SJSA1 (cell line): ENCODE data around the gene TMPRSS13. TPM values are rescaled to one million over a fixed set of nuclear protein-coding genes. Genes with fewer than 3 reads are reported as not detected.
"Not testable (repeated sequence)": the region's sequence is repeated elsewhere in the genome, so short reads cannot be mapped to it uniquely, and the experiment has no call there.

ENCODE experiments used
- DNase-seq, 2 experiments: peaks; one replicate each; pipeline ENCODE4 v3.0.0-alpha.2; 2015 to 2020; ENCODE audit warnings: low spot score in 2 of 2, low read depth in 1 of 2
- H3K27ac ChIP-seq: fragments of 250-450 bp; sonication (Bioruptor Pico); 2 replicates; pipeline ENCODE4 v1.5.1; 2020; ENCODE audit warnings: mild to moderate bottlenecking, moderate library complexity
- H3K27me3 ChIP-seq: fragments of 250-450 bp; sonication (Bioruptor Pico); replicated peaks from 2 replicates; pipeline ENCODE4 v1.5.1; 2020; ENCODE audit warnings: mild to moderate bottlenecking, moderate library complexity
- H3K36me3 ChIP-seq: fragments of 250-450 bp; sonication (Bioruptor Pico); 2 replicates; pipeline ENCODE4 v1.5.1; 2020; ENCODE audit warnings: mild to moderate bottlenecking
- H3K4me1 ChIP-seq: fragments of 250-450 bp; sonication (Bioruptor Pico); replicated peaks from 2 replicates; pipeline ENCODE4 v1.6.1; 2021; ENCODE audit warnings: mild to moderate bottlenecking
- H3K4me3 ChIP-seq: fragments of 250-450 bp; sonication (Bioruptor Pico); 2 replicates; pipeline ENCODE4 v1.5.1; 2020; ENCODE audit warnings: mild to moderate bottlenecking
- H3K9me3 ChIP-seq: fragments of 250-450 bp; sonication (Bioruptor Pico); replicated peaks from 2 replicates; pipeline ENCODE4 v1.5.1; 2020; ENCODE audit warnings: mild to moderate bottlenecking
- total RNA-seq: library from RNA; depleted of rRNA; stranded (reverse); fragments of >200 nt; shearing (Covaris generic); gene quantifications from 2 replicates; pipeline ENCODE4 v1.2.3, GENCODE V29; 2014

Gene TMPRSS13
- total RNA-seq, 1 experiment from 2014 or later: not detected

- no peak for DNase-seq
- H3K36me3 ChIP-seq: no peaks in the 10 kb centered on the region
- H3K4me1 ChIP-seq: no peaks in the 10 kb centered on the region
- H3K27me3 ChIP-seq: no peaks in the 10 kb centered on the region
- no peak overlapping the region for H3K27ac ChIP-seq
- H3K9me3 ChIP-seq: no peaks in the 10 kb centered on the region
- H3K4me3 ChIP-seq: no peak overlapping the region
Measured at GRCh38 chr11:117868815-117869561, 60.2 kb downstream of the TMPRSS13 start.

GRCh38 chr11:117868088-117868487, 61.1 kb downstream of the TMPRSS13 start:
- H3K9me3 ChIP-seq: no peaks in the 10 kb centered on the region
- no peaks in the 10 kb centered on the region for H3K4me1 ChIP-seq
- H3K27ac ChIP-seq: no peak overlapping the region
- no peak for DNase-seq
- no peaks in the 10 kb centered on the region for H3K36me3 ChIP-seq
- H3K4me3 ChIP-seq: no peak overlapping the region
- no peaks in the 10 kb centered on the region for H3K27me3 ChIP-seq

DNA sequence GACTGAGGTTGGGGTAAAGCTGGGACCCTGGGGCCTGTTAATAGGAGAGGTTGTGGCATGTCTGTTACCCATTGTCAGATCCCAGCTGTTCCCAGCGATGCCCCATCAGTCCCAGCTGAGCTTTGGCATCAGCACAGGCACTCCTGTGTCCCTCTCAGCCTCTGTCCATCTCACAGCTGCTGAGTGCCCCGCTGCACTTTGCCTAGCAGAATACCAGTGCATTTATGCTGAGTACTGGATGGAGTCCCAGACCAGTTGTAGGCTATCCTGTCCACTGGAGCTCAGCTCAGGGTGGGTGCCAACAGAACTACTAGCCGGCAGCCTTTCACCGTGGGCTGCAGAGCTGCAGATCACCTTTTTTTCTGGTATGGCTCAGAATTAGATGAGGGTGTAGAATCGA, 62.7 kb downstream of the TMPRSS13 start:
- DNase-seq: no peak
- Histone ChIP-seq H3K36me3 (no peaks in the 10 kb centered on the region), H3K4me1 (no peaks in the 10 kb centered on the region), H3K9me3 (no peaks in the 10 kb centered on the region), H3K27me3 (no peaks in the 10 kb centered on the region), H3K4me3 (no peak overlapping the region), H3K27ac (no peak overlapping the region)

GRCh38 chr11:117865546-117865945, 63.7 kb downstream of the TMPRSS13 start:
- not testable (repeated sequence) for H3K9me3 ChIP-seq, DNase-seq, H3K27me3 ChIP-seq, H3K36me3 ChIP-seq, H3K27ac ChIP-seq, H3K4me3 ChIP-seq, H3K4me1 ChIP-seq

- no peak overlapping the region for H3K27ac ChIP-seq
- no peak for DNase-seq
- H3K27me3 ChIP-seq: no peaks in the 10 kb centered on the region
- H3K4me3 ChIP-seq: no peak overlapping the region
- H3K36me3 ChIP-seq: no peaks in the 10 kb centered on the region
- no peaks in the 10 kb centered on the region for H3K4me1 ChIP-seq
- H3K9me3 ChIP-seq: no peaks in the 10 kb centered on the region
Measured at GRCh38 chr11:117863383-117863782, 65.8 kb downstream of the TMPRSS13 start.

DNA sequence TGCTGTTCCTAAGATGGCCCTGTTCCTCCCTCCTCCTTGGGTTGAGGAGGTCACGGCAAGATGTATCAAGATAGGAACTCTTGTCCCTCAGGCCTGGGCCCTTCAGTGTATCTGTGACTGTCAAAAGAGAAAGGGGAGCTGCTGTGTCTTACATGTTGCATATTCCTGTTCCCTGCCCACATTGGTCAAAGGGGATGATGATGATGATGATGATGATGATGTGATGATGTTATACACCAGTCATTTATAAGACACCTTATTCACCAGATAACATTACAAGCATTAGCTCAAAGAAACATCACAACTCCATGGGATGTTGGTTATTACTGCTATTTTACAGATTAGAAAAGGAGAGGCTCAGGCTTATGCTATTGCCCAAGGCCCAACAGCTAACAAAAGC, 66.4 kb downstream of the TMPRSS13 start:
- Histone ChIP-seq H3K4me3 (no peak overlapping the region), H3K27me3 (no peaks in the 10 kb centered on the region), H3K27ac (no peak overlapping the region), H3K9me3 (no peaks in the 10 kb centered on the region), H3K36me3 (no peaks in the 10 kb centered on the region), H3K4me1 (no peaks in the 10 kb centered on the region)
- DNase-seq: no peak

GRCh38 chr11:117862019-117862725, 67.0 kb downstream of the TMPRSS13 start:
- Histone ChIP-seq H3K4me3 (no peak overlapping the region), H3K27me3 (no peaks in the 10 kb centered on the region), H3K27ac (no peak overlapping the region), H3K36me3 (no peaks in the 10 kb centered on the region), H3K9me3 (no peaks in the 10 kb centered on the region), H3K4me1 (no peaks in the 10 kb centered on the region)
- no peak for DNase-seq

GRCh38 chr11:117861151-117862018, 67.8 kb downstream of the TMPRSS13 start:
- Histone ChIP-seq H3K27me3 (no peaks in the 10 kb centered on the region), H3K36me3 (no peaks in the 10 kb centered on the region), H3K9me3 (no peaks in the 10 kb centered on the region), H3K4me1 (no peaks in the 10 kb centered on the region), H3K27ac (no peak overlapping the region), H3K4me3 (no peak overlapping the region)
- DNase-seq: no peak

- no peaks in the 10 kb centered on the region for H3K27me3 ChIP-seq
- no peaks in the 10 kb centered on the region for H3K9me3 ChIP-seq
- no peak for DNase-seq
- H3K4me3 ChIP-seq: no peak overlapping the region
- no peak overlapping the region for H3K27ac ChIP-seq
- no peaks in the 10 kb centered on the region for H3K4me1 ChIP-seq
- H3K36me3 ChIP-seq: no peaks in the 10 kb centered on the region
Measured at GRCh38 chr11:117860139-117860538, 69.1 kb downstream of the TMPRSS13 start.

DNA sequence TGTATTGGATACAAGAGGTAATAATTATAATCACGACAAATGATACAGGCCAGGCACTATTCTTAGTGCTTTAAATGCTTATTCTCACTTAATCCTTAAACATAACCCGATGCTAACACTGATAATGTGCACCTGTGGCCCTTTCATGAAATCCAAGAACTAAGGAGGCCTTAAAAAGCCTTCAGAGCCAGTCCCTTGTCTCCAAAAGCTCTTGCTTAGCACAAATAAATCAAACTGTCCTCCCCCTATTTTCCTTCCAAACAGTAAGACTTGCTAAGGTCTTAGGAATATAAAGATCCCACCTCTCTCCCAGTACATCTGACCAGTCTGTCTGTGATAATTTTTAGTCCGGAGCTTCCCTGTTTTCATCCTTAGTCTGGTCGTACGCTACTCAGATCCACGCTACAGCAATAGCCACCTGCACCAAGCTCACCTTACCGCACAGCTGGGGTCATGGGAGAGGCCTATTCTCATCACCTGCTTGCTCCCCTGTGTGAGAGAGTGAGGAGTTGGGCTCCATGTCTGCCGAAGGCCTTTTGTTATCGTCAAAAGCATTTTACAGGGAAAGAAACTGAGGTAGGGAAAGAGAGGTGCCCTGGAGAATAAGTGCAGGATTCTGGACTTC, 69.6 kb downstream of the TMPRSS13 start:
- no peak overlapping the region for H3K4me3 ChIP-seq
- H3K27me3 ChIP-seq: no peaks in the 10 kb centered on the region

GRCh38 chr11:117859061-117859460, 70.1 kb downstream of the TMPRSS13 start:
- DNase-seq: no peak
- no peaks in the 10 kb centered on the region for H3K9me3 ChIP-seq
- no peak overlapping the region for H3K27ac ChIP-seq
- no peaks in the 10 kb centered on the region for H3K27me3 ChIP-seq
- no peaks in the 10 kb centered on the region for H3K36me3 ChIP-seq
- no peaks in the 10 kb centered on the region for H3K4me1 ChIP-seq
- H3K4me3 ChIP-seq: no peak overlapping the region

More for the DNA sequence above, 69.6 kb downstream of the TMPRSS13 start:
- Histone ChIP-seq H3K4me1 (no peaks in the 10 kb centered on the region), H3K27ac (no peak overlapping the region), H3K9me3 (no peaks in the 10 kb centered on the region), H3K36me3 (no peaks in the 10 kb centered on the region)
- DNase-seq: no peak

DNA sequence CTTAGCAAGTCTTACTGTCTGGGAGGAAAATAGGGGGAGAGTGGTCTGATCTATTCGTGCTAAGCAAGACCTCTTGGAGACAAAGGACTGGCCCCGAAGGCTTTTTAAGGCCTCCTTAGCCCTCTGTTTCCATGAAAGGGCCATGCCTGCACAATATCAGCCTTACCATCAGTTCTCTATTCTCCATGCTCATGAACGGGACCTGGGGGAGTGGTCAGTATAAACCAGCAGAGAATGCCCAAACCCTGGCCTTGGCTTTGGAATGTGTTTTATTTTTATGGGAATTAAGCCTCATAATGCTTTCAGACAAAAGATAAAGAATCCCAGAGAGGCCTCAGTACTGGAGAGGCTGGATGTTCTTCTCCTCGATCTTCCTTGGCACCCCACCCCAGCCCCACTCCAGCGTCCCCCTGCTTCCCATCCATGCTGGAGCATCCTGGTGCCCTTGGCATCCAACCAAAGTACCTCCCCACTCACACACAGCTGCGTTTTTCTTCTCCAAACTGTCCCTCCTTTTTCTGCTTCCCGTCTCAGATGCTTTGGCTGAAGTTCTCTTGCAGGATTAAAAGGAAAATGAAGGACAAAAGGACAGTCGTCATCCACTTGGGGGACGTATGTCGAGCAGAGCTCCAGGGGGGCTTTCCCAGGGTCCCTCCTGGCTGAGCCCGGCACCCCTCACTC, 71.3 kb downstream of the TMPRSS13 start:
- H3K36me3 ChIP-seq: no peaks in the 10 kb centered on the region
- H3K9me3 ChIP-seq: no peaks in the 10 kb centered on the region
- no peak overlapping the region for H3K4me3 ChIP-seq
- H3K4me1 ChIP-seq: no peaks in the 10 kb centered on the region
- H3K27me3 ChIP-seq: no peaks in the 10 kb centered on the region
- no peak overlapping the region for H3K27ac ChIP-seq
- no peak for DNase-seq
